DMS79 treated with DMSO at 0.1 percent for 48 hours (cell line): Measurements from ENCODE around the gene MUS81.
A peak's percentile ranks its signal among the peaks of the same experiment; 100 is the strongest.
"Not testable (repeated sequence)": the region's sequence is repeated elsewhere in the genome, so short reads cannot be mapped to it uniquely, and the experiment has no call there.

Experiments used
- DNase-seq: peaks from one replicate; lab custom pipeline; 2025; lab: John Stamatoyannopoulos, UW

Gene MUS81

GRCh38 chr11:65848693-65849092, 11.5 kb upstream of the MUS81 start:
- DNase-seq, result not testable (repeated sequence)

GRCh38 chr11:65849366-65849765, 10.9 kb upstream of the MUS81 start:
- no peak for DNase-seq

DNA sequence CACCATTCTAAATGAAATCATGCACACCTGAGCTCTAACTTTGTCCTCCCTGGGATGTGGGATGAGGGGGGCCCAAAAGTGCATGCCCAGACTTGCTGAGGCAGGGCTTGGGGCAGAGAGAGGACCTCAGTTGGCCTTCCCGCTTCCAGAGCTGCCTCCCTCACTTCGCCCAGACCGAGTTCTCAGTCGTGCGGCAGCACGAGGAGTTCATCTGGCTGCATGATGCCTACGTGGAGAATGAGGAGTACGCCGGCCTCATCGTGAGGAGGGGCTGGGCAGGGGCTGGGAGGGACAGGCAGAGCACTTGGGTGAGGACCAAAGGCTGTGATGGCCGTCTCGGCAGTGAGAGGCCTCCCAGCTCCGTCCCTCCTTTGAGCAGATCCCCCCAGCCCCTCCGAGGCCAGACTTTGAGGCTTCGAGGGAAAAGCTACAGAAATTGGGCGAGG, 10.4 kb upstream of the MUS81 start:
- DNase-seq, result no peak

DNA sequence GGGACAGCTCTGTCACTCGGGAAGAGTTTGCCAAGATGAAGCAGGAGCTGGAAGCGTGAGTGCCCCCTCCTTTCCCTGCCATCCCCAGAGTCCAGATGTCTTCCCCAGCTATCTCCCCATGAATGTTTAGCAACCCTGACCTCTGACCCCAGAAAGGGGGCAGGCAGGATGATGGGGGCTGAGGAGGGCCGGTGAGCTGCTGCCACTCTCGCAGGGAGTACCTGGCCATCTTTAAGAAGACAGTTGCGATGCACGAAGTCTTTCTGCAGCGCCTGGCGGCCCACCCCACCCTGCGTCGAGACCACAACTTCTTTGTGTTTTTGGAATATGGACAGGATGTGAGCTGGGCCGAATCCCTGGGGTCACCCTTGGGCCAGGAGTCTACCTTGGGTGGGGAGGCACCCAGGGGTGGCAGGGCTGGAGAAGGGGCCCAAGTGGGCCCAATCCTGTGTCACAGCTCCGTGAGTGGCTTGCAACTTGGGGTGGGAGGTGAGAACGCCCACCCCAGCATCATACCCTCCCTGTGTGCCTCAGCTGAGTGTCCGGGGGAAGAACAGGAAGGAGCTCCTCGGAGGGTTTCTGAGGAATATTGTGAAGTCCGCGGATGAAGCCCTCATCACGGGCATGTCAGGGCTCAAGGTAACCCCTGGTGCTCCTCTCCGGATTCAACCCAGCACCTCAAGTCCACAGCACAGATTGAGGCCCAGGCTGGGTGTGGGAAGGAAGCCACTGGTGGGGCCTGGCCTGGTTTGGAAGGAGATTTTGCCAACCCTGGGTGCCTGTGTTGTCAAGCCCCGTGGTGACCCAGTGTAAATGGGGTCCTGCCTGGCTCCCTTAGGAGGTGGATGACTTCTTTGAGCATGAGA, 9.8 kb upstream of the MUS81 start:
- DNase-seq, result no peak

DNA sequence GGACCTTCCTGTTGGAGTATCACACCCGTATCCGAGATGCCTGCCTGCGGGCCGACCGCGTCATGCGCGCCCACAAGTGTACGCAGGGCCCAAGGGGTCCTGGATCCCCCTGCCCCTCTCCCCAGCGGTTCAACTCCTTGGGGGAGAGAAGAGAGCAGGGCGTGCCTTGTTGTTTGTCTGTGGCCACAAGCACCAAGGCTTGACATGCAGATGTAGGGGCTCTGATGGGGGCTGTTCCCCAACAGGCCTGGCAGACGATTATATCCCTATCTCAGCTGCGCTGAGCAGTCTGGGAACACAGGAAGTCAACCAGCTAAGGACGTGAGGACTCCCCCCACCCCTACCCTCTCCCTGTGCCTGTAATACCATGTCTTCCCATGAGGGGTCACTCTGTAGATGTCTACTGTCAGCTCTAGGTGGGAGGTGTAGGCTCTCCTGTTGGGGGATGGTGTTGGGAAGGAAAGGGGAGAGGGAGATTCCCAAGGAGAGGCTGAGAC, 9.1 kb upstream of the MUS81 start:
- DNase-seq, result no peak

- DNase-seq, result no peak
These were observed 8.3 kb upstream of the MUS81 start for GRCh38 chr11:65851811-65852507.

GRCh38 chr11:65852508-65853245, 7.6 kb upstream of the MUS81 start:
- DNase-seq, result no peak

DNA sequence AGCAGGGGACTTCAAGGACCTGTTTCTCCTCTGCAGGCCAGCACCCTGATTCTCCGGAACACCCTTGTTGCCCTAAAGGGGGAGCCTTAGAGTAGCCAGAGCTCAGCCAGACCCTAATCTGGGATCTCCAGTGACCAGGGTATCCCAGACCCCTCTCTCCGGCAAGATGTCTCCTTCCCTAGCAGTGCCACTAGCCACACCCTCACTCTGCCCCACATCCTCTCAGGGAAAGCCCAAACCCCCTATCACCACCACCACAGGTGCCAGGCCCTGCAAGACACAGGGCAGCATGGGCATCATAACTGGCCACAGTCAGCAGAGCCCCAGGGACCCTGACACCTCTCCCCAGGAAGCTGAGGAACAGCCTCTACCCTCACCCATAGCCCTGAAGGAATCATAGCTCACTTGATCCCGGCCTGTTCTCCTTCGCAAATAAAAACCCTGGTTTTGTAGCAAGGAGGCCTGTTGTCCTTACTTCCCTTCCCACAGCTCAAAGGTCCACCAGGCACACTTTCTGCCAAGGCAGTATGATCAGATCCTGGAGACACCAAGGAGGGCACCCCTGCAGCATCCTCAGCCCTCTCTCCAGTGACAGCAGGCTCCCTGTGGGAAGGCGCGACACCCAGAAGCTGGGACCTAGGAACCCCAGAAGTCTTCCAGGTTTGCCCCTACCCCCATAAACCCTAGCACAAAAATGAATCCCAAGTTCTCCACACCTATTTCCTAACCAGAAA, 6.8 kb upstream of the MUS81 start:
- DNase-seq, result no peak

DNA sequence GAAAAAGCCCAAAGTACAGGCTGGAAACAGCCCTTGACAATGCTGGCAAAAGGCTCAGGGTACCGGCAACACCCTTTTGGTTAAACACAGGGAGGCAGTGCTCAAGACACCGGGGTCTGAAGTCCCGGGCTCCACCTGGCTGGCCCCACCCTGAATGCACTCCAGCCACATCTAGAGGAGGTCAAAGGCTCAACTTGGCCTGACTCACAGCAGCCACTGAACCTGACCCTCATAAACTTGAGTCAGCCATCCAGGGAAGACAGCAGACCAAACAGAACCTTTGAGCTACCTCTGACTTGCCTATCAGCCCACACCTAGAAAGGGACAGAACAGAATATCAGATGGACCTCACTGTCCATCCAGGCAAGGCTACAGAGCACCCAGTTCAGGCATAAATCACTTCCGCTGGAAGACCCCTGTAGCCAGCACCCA, 6.1 kb upstream of the MUS81 start:
- no peak for DNase-seq

GRCh38 chr11:65854852-65855837, 5.1 kb upstream of the MUS81 start:
- DNase-seq, result no peak

- DNase-seq, result no peak
These were observed 4.3 kb upstream of the MUS81 start for GRCh38 chr11:65855927-65856363.

- DNase-seq, result peak; percentile 24
These were observed 3.3 kb upstream of the MUS81 start for GRCh38 chr11:65856689-65857499.

GRCh38 chr11:65857500-65857852, 2.8 kb upstream of the MUS81 start:
- no peak for DNase-seq

DNA sequence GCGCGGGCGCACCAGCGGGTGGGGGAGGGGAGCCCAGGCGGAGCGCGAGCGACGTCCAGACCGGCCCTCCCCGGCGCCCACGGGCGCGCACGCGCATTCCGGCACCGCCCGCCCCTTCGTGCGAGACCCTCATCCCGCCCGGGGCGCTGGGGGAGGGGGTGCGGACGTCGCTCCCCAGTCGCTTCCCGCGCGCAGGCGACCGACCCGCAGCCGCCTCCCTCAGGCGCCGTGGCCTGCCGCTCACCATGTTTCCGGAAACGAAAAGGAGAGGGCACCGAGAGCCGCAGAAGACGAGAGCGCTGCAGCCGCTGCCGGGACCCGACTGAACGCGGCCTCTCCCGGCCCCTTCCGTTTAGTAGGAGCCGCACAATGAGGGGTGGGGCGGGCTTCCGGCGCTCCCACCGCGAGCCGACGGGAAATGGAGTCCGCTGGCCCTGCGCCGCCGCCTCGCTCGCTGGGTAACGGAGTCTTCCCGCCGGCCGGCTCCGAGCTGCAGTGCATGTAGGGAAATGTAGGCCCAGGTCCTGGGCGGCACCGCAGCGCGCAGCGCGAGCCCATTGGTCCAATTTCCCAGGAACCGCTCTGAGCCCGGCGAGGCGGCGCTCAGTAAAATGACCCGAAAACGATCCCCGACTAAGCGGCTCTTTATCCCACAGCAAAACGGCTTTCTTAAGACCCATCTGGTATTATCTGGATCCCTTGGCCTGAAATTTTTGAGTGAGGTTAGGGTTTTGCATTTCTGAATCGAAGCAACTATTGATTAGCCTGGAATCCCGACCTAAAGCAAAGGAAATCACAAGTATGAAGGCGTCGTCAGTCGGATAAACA, 2.2 kb upstream of the MUS81 start, which contains the start of gene CFL1:
Gene CFL1 (minus strand): TSS at position 328 of the 828 bp plus-strand sequence. CDS start 81 bp downstream, at position 247.
- DNase-seq, result peak; percentile 92

DNA sequence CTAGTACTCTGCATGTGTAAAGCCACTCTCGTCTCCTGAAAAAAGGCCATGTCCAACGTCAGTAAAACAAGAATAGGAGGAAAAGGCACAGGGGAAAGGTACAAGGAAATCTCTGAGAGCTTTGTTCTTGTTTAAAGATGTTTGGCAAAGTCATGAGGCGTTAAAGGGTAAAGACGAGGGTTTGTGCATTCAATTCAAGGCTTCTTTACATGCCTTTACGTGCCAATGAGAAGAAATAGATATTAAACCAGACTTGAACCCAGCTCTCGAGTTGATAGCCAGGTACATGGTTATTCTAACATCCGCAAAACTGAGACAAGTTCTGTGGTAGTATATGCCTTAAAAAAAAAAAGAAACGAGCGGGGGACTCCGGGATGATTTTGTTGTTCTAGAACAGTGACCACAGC, 1.5 kb upstream of the MUS81 start:
- no peak for DNase-seq

DNA sequence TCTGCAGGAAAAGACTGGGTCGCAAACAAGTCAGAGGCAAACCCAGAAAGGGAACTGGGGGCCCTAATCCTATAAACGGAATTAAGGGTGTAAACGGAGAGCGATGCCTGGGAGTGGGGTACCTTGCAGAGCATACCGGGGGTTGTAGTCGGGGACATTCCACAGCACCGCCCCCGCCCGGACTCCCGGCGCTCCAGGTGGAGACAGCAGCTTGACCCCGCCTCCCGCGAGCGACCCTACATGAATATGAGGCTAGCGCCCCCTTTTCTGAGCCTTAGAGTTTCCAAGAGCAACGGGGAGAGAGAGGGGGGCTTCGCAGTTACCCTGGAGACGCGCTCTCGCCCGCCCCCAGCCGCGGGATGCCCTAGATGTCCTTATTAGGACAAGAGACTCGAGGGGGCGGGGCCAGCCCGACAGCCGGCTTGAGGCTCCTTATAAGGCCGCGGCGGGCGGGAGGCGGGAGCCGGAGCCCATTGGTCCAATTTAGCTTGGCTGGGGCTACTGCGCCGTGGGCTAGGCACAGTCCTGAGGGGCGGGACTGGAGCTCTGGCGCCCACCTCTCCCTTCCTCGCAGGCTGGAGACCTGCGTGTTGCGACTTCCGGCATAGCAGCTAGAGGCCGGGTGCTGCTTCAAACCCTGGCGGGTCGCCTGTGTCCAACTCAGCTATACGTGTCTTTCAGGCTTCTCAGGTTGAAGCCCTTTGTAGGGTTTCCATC, 980 bp upstream of the MUS81 start:
- peak; percentile 99 for DNase-seq

DNA sequence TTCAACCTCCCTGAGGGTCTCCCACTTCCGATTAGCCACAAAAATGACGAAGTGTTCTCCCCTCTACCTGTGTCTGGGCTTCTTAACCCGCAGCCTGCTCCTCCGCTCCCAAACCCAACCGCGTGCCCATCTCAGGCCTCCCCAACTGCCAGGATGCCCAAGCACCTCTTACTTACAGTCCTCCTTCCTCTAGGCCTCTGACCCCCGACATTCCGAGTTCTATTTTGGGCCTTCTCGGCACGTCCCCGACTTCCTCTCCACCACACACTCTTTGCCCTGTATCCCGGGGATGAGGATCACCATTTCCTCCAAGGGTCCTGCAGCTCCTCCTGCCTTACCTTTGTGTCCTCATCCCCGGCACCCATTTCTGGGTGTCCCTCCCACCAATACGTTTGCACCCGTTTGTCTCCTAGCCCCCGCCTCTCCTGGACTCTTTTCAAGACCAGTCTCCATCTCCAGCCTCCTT, 388 bp upstream of the MUS81 start:
- DNase-seq, result no peak

DNA sequence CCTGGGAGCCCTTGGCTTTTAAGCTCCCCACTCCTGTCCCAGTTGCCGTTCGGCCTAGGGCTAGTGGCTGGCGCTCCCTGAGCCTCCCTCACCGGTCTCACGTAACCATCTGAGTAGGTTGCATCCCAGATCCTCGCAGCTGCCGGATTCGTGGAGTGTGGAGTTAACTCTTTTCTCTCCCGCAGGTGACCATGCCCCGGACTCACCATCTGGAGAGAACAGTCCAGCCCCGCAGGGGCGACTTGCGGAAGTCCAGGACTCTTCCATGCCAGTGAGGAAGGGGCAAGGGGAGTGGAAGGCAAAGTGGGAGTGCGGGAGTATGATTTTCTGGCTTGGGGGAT, 902 bp downstream of the MUS81 start:
- no peak for DNase-seq
